ENCODE results near the gene ANGPTL2. TPM values are rescaled to one million over a fixed set of nuclear protein-coding genes. Genes with fewer than 3 reads are reported as not detected.

ANGPTL2 gene
- total RNA-seq, 2 experiments from 2014 or later = not detected

DNA sequence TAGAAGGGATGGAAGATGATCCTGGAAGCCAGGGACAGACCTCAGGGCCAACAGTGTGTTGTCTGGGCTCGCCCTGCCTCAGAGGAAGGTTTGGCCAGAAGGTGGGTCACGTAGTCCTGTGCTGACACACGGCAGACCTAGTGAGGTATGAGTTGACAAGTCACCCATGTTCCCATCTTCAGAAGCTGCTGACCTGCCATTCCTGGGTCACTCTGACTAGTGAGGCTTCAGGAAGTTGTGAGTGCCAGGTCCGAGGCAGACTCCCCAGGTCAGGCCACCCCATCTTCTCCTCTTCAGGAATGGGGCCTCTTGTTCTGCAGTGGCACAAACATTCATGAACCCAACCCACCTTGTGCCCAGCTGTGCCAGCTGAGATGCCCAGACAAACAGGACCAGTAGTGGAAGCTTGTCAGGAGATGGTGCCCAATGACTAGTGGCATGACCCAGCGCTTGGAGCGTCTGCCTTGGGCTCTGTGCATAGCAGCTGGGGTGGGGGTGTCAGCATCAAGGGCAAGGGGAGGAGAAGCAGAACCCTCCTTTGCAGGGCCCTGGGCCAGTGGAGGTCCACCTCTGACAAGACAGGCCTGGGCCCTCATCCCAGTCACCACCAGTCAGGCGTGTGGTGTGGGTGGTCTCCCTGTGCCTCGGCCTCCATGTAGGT is 16.8 kb upstream of the ANGPTL2 start:
- Mint-ChIP-seq H3K4me3 (no peak overlapping the region), H3K36me3 (ENCODE audit: low read depth) (no peaks in the 10 kb centered on the region), H3K4me1 (no peaks in the 10 kb centered on the region), H3K27me3 (peaks cover 15% of the 10 kb centered on the region), H3K27ac (no peak overlapping the region), H3K9me3 (no peaks in the 10 kb centered on the region)
- DNase-seq = no peak
- ChIA-PET POLR2A (no interaction called here), CTCF (interaction anchor here (1.0 kb wide), 1 partner anchor 8 kb away, joined by 4 read pairs; no protein-coding TSS in a partner anchor)

DNA sequence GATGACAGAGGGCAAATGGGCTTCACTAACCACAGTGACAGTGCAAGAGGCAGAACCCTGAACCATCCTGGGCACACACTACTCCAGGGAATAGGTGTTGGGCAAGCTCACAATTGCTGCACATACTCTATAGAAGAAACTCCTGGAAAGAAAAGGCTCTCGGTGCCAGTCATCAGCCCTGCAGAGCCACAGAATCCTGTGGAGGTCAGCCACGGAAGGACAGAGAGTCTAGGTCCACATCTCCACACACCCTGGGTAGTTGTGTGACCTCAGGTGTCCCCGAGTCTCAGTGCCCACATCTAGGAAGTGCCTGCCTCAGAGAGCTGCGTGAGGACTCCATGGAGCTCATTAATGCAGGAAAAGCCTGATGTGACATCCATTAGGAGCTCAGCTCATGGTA is 16.0 kb upstream of the ANGPTL2 start:
- H3K9me3 Mint-ChIP-seq = no peaks in the 10 kb centered on the region
- DNase-seq = no peak
- no peaks in the 10 kb centered on the region for H3K36me3 Mint-ChIP-seq (ENCODE audit: low read depth)
- no peak overlapping the region for H3K4me3 Mint-ChIP-seq
- H3K27me3 Mint-ChIP-seq = peaks cover 15% of the 10 kb centered on the region
- no peaks in the 10 kb centered on the region for H3K4me1 Mint-ChIP-seq
- CTCF ChIA-PET = no interaction called here
- no peak overlapping the region for H3K27ac Mint-ChIP-seq
- POLR2A ChIA-PET = interaction anchor here (0.5 kb wide), 1 partner anchor 23 kb away, joined by 3 read pairs; no protein-coding TSS in a partner anchor

DNA sequence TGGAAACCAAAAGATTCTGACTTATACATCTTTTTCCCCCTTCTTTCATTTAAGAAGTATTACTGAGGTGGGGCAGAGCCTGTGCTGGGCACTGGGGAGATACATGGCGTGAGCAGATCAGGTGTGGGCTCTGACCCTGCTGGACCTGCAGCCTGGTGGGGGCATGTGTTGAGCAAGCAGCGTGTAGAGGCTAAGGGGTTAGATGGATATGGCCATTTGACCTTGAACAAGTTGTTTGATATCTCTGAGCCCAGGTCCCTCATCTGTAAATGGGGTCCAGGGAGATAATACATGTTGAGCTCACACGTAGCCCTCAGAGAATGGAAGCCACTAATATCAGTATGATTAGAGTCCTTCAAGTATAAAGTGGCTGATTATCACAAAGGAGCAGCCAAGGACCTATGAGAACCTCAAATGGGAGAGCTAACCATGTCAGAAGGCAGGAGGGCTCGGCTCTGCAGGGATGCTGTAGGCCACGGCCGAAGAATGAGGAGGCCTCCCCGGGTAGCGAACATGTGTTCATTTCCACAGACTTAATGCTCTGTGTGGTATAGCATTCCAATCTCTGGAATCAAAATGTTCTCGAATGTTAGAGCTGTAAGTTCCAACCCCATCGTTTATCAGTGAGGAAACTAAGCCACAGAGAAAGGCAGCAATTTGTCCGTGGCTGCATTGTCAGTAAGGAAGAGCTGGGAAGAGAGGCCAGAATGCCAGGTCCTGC is 15.4 kb upstream of the ANGPTL2 start:
- H3K9me3 Mint-ChIP-seq = no peaks in the 10 kb centered on the region
- no peaks in the 10 kb centered on the region for H3K36me3 Mint-ChIP-seq (ENCODE audit: low read depth)
- no peak for DNase-seq
- H3K27ac Mint-ChIP-seq = no peak overlapping the region
- H3K4me1 Mint-ChIP-seq = no peaks in the 10 kb centered on the region
- ChIA-PET CTCF (interaction anchor here (1.8 kb wide), 1 partner anchor 15 kb away, joined by 5 read pairs; no protein-coding TSS in a partner anchor), POLR2A (interaction anchor here (0.5 kb wide), 1 partner anchor 24 kb away, joined by 3 read pairs; no protein-coding TSS in a partner anchor)
- no peak overlapping the region for H3K4me3 Mint-ChIP-seq
- H3K27me3 Mint-ChIP-seq = peaks cover 15% of the 10 kb centered on the region

DNA sequence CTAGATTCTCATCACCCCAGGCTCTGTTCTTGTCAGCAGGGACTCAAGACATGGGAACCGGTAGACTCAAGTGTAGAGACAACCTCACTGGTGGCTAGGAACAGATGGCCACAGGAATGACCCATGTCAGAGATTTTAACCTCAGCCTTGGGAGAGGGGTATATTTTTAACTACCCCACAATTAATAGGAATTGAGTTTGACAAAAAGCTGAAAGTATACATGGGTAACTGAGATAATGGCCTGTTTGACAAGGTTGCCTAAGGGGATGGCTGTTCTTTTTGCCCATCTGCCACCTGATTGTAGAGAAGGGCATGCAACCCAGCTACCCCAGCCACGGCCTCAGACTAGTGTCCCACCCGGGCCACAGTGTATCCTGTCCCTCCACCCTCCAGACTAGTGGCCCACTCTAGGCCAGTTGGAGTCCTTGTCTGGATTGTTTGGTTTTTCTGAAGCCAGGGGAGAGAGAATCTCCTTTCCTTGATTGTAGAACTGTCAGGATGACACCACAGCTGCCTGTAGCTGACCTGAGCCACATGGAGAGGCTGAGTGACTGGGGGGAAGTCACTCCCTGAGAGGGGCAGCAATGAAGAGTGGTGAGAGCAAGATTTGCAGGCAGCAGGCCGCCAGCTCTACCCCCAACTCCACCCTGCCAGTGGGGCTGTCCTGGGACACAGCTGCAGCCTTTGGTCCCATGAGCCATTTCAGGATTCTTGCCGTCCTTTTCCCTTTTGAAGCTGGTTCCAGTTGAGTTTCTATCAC is 14.6 kb upstream of the ANGPTL2 start:
- Mint-ChIP-seq H3K27me3 (peaks cover 10% of the 10 kb centered on the region), H3K27ac (no peak overlapping the region), H3K4me1 (no peaks in the 10 kb centered on the region), H3K9me3 (no peaks in the 10 kb centered on the region), H3K4me3 (no peak overlapping the region), H3K36me3 (ENCODE audit: low read depth) (no peaks in the 10 kb centered on the region)
- CTCF ChIA-PET = interaction anchor here (1.1 to 1.8 kb wide), 3 partner anchors 14 to 151 kb away, joined by 3 to 5 read pairs (median 3); no protein-coding TSS in a partner anchor
- POLR2A ChIA-PET = no interaction called here
- DNase-seq = no peak

DNA sequence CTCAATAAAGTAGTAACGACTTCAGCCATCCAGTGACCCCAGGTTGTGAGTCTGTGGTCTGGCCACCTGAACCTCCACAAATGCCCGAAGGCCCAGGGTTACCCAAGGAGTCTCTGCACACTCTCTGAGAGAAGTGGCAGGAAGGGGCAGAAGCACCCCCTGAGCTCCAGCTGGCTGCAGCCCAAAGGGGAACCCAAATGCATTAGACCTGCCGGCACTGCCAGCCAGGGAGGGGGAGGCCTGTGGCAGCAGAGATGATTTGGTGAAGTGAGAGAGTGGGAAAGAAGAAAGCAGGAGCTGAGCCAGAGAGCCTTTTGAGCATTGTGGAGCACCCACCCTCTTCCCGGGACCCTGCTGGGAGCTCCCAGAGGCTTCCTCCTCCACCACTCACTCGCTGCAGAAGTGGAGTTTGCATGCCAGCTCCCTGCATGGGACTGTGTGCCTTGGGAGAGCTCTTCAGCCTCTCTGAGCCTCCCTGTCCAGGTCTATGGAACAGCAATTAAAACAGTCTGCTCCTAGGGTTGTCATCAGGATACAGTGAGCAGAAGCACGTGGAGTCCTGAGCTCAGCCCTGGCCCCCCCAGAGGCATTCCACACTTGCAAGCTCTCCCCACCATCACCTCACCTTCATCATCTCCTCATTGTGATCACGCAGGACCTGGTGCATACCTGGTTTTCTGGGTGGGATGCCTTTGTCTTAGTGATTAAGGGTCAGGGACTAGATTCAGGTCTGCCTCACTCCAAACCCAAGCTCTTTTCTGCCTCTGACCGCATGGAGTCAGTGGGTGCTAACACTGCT is 13.8 kb upstream of the ANGPTL2 start:
- no peak for DNase-seq
- CTCF ChIA-PET = interaction anchor here (1.1 to 1.8 kb wide), 3 partner anchors 13 to 150 kb away, joined by 3 to 5 read pairs (median 3); no protein-coding TSS in a partner anchor
- POLR2A ChIA-PET = no interaction called here

DNA sequence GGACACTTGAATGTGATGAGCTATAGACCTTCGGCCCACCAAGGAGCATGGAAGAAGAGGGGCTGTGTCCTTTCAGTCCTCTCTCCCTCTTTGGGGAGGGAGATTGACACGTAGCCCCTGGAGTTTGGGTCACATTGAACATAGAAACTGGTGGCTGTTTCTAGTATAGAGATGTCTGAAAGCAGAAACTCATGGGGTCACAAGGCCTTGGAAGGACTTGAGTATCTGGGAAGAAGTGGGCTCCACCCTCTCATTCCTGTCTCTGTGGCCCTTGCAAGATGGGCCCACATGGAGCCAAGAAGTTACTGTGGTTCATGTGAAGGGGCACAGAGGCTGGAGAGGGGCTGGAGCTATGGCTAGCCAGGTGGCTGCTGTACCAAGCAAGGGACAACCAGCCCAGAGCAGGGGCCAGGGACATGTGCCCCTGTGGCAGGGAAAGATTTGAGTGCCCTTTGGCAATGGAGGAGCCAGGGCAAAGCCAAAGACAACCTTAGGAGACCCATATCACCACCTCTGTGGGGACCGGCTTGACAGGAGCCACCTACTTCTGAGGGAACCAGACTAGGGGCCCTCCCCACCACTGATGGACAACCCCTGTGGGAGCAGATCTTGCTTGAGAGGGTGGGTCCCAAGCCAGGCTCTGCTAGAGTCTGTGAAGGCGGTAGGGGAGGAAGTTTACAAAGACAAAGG is 12.8 kb upstream of the ANGPTL2 start:
- DNase-seq = no peak

More for the DNA sequence above, 13.8 kb upstream of the ANGPTL2 start:
- no peaks in the 10 kb centered on the region for H3K4me1 Mint-ChIP-seq
- H3K9me3 Mint-ChIP-seq = no peaks in the 10 kb centered on the region
- peaks cover 8% of the 10 kb centered on the region for H3K27me3 Mint-ChIP-seq
- no peak overlapping the region for H3K27ac Mint-ChIP-seq
- no peaks in the 10 kb centered on the region for H3K36me3 Mint-ChIP-seq (ENCODE audit: low read depth)
- no peak overlapping the region for H3K4me3 Mint-ChIP-seq

DNA sequence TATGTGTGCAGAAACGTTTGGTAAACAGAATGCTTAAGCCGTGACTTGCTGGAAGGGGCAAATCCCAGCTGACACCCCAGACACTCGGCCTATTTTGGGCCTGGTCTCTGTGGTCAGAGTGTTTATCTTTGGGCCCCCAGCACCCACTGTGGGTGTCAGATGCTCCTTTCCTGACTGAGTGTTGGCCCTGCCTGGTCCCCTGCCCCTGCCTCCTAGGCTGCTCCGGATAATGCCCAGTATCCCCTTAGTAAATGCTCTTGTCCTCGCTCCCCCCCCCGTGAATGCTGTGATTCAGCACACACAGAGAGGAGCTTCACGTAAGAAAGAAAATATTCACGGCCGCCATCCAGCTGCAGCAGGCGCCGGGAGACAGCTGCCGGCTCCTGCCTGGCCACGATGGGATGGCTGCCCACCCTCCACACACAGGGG is 11.3 kb upstream of the ANGPTL2 start:
- CTCF ChIA-PET = interaction anchor here (1.0 to 1.3 kb wide), 4 partner anchors 9 to 65 kb away, joined by 3 to 4 read pairs (median 3); no protein-coding TSS in a partner anchor
- H3K4me1 Mint-ChIP-seq = no peaks in the 10 kb centered on the region
- H3K27ac Mint-ChIP-seq = no peak overlapping the region
- H3K27me3 Mint-ChIP-seq = peaks cover 2% of the 10 kb centered on the region
- POLR2A ChIA-PET = no interaction called here
- no peak for DNase-seq
- H3K36me3 Mint-ChIP-seq (ENCODE audit: low read depth) = no peaks in the 10 kb centered on the region
- H3K9me3 Mint-ChIP-seq = no peaks in the 10 kb centered on the region
- no peak overlapping the region for H3K4me3 Mint-ChIP-seq

More for the DNA sequence above, 12.8 kb upstream of the ANGPTL2 start:
- no peak overlapping the region for H3K27ac Mint-ChIP-seq
- POLR2A ChIA-PET = no interaction called here
- no peaks in the 10 kb centered on the region for H3K9me3 Mint-ChIP-seq
- no peak overlapping the region for H3K4me3 Mint-ChIP-seq
- CTCF ChIA-PET = interaction anchor here (0.6 to 1.3 kb wide), 4 partner anchors 10 to 1464 kb away, joined by 3 to 4 read pairs (median 3); no protein-coding TSS in a partner anchor
- H3K27me3 Mint-ChIP-seq = peaks cover 2% of the 10 kb centered on the region
- no peaks in the 10 kb centered on the region for H3K4me1 Mint-ChIP-seq
- no peaks in the 10 kb centered on the region for H3K36me3 Mint-ChIP-seq (ENCODE audit: low read depth)

DNA sequence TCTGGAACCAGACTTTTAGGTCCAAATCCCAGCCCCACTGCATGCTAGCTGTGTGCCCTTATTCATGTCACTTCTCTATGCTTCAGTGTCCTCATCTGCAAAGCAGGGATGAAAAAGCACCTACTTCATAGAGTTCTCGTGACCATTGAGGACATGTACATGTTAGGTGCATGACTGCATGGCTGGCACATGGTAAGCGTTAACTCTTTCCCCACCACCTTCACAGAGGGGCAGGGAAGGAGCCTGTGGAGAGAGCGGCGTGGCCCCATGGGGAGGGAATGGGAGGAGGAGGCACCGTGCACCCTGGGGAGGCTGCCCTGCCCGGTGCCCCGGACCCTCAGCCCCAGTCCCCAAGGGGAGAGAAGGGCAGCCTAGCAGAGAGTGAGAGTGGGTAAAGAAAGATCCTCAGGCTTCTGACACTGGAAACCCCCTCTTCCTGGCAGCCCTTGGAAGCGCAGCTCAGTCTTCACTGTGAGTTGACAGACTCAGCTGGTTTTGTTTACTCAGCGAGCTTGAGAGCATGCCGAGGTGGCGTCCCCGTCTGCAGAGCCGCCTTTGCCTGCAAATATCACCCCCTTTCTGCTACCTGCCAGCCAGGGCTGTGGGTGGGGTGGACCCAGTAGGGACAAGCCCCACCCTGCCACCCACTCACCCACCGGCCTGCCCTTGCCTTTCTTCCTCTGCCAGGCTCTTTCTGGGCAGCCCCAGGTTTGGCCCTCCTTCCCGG is 10.6 kb upstream of the ANGPTL2 start:
- H3K36me3 Mint-ChIP-seq (ENCODE audit: low read depth) = no peaks in the 10 kb centered on the region
- H3K4me3 Mint-ChIP-seq = no peak overlapping the region
- POLR2A ChIA-PET = no interaction called here
- CTCF ChIA-PET = interaction anchor here (1.3 kb wide), 1 partner anchor 66 kb away, joined by 3 read pairs; no protein-coding TSS in a partner anchor
- H3K9me3 Mint-ChIP-seq = no peaks in the 10 kb centered on the region
- no peaks in the 10 kb centered on the region for H3K4me1 Mint-ChIP-seq
- DNase-seq = no peak
- H3K27ac Mint-ChIP-seq = no peak overlapping the region
- H3K27me3 Mint-ChIP-seq = peaks cover 2% of the 10 kb centered on the region

DNA sequence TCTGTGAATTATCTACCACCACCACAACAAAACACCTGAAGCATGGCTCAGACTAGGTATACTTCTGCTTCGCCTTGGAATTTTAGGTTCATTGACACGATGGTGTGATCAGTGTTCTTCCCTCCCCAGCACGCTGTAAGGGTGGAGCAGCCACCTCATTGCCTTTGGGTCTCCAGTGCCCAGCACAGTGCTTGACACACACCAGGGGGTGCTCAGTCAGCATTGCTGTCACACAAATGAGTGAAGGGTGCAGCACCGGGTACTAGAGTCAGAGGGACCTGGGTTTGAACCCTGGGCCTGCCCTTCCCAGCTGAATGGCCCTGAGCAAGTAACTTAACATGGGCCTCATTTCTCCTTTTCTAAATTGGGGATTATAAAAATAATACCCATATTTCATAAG is 9.9 kb upstream of the ANGPTL2 start:
- DNase-seq = no peak
- H3K9me3 Mint-ChIP-seq = no peaks in the 10 kb centered on the region
- no peak overlapping the region for H3K4me3 Mint-ChIP-seq
- H3K4me1 Mint-ChIP-seq = no peaks in the 10 kb centered on the region
- H3K36me3 Mint-ChIP-seq (ENCODE audit: low read depth) = no peaks in the 10 kb centered on the region
- POLR2A ChIA-PET = no interaction called here
- no peak overlapping the region for H3K27ac Mint-ChIP-seq
- H3K27me3 Mint-ChIP-seq = peaks cover 3% of the 10 kb centered on the region
- CTCF ChIA-PET = interaction anchor here (1.8 kb wide), 1 partner anchor 33 kb away, joined by 3 read pairs; no protein-coding TSS in a partner anchor

DNA sequence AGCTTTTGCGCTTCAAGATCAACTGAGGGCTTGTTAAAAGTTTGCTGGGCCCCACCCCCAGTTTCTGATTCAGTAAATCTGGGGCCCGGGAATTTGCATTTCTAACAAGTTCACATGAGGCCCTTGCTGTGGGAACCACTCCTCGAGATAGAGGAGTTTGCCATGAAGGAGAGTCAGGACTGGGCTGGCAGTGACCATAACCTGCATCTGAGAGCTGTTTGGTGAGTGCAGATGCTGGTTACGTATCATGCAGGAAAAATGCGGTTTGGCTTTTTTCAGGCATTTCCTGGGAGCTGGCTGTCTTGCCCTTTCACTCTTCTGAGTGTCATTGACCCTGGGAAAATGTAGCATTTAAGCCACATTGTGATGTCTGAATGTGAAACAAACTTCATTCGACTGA is 9.4 kb upstream of the ANGPTL2 start:
- Mint-ChIP-seq H3K4me1 (no peaks in the 10 kb centered on the region), H3K9me3 (no peaks in the 10 kb centered on the region), H3K4me3 (no peak overlapping the region), H3K27ac (no peak overlapping the region), H3K36me3 (ENCODE audit: low read depth) (no peaks in the 10 kb centered on the region), H3K27me3 (peaks cover 7% of the 10 kb centered on the region)
- DNase-seq = no peak
- CTCF ChIA-PET = interaction anchor here (1.6 to 1.8 kb wide), 2 partner anchors 20 to 33 kb away, joined by 3 to 4 read pairs; no protein-coding TSS in a partner anchor
- POLR2A ChIA-PET = no interaction called here
